MM.1S (cell line): ENCODE results near the gene GBA2.

Experiments
- EZH2phosphoT487 ChIP-seq: fragments of 300-600 bp; sonication (generic); IDR thresholded peaks from 2 replicates; pipeline ENCODE4 v1.6.1; 2018; ENCODE audit warnings: antibody characterized with exemption, low read length
- TF ChIP-seq, protein P1 (sequence below): fragments of 300-600 bp; sonication (generic); IDR thresholded peaks from 2 replicates; pipeline ENCODE4 v1.5.1; 2016; ENCODE audit warnings: antibody characterized with exemption, low read length, mixed read lengths

DNA sequence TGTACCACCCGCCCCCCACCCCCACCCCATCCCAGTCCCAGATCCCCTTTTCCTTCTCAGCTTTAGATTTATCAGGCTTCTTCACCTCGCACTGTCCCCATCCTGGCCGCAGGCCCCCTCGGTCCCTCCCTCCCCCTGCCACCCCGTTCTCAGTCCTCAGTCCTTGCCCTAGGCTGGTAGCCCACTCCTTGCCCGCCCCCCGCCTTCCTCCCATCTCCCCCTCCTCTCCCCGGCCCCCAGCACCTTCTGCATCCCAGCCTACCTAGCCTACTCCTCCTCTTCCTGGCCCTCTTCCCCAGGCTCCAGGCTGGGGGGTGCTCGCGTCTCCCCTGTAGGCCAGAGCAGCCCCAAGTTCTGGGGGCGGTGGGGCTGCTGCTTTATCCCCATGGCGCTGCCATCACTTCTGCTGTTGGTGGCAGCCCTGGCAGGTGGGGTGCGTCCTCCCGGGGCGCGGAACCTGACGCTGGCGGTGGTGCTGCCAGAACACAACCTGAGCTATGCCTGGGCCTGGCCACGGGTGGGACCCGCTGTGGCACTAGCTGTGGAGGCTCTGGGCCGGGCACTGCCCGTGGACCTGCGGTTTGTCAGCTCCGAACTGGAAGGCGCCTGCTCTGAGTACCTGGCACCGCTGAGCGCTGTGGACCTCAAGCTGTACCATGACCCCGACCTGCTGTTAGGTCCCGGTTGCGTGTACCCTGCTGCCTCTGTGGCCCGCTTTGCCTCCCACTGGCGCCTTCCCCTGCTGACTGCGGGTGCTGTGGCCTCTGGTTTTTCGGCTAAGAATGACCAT, 43.2 kb upstream of the GBA2 start:
- TF ChIP-seq, protein P1, sequence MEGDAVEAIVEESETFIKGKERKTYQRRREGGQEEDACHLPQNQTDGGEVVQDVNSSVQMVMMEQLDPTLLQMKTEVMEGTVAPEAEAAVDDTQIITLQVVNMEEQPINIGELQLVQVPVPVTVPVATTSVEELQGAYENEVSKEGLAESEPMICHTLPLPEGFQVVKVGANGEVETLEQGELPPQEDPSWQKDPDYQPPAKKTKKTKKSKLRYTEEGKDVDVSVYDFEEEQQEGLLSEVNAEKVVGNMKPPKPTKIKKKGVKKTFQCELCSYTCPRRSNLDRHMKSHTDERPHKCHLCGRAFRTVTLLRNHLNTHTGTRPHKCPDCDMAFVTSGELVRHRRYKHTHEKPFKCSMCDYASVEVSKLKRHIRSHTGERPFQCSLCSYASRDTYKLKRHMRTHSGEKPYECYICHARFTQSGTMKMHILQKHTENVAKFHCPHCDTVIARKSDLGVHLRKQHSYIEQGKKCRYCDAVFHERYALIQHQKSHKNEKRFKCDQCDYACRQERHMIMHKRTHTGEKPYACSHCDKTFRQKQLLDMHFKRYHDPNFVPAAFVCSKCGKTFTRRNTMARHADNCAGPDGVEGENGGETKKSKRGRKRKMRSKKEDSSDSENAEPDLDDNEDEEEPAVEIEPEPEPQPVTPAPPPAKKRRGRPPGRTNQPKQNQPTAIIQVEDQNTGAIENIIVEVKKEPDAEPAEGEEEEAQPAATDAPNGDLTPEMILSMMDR, result no peak
- TF ChIP-seq EZH2phosphoT487, result no peak
